Right cardiac atrium (tissue), 5 donors: Measurements from ENCODE around the gene PCDHGA8. TPM values are rescaled to one million over a fixed set of nuclear protein-coding genes. Genes with fewer than 3 reads are reported as not detected.
"Not testable (repeated sequence)": the region's sequence is repeated elsewhere in the genome, so short reads cannot be mapped to it uniquely, and the experiment has no call there.

Experiments used
- ATAC-seq, 2 donors: fragments of 200-7000 bp; cut with Tn5 transposase; one replicate each; pipeline versions ENCODE4 v1.8.0 to v1.9.1; 2020; ENCODE audit warnings: moderate library complexity in 2 of 2, mild to moderate bottlenecking in 1 of 2
- DNase-seq, 3 donors: peaks; one replicate each; pipeline ENCODE4 v3.0.0-alpha.2; 2020
- H3K27ac ChIP-seq: one replicate; pipeline ENCODE4 v1.5.1; 2013; ENCODE audit warnings: mild to moderate bottlenecking, low read length, control low read depth, moderate library complexity
- H3K27me3 ChIP-seq: one replicate; pipeline ENCODE4 v1.6.1; 2013; ENCODE audit not compliant: control insufficient read depth, insufficient read depth
- H3K4me1 ChIP-seq: one replicate; pipeline ENCODE4 v1.6.1; 2013; ENCODE audit warnings: low read length; ENCODE audit not compliant: control insufficient read depth, insufficient read depth
- H3K4me3 ChIP-seq: one replicate; pipeline ENCODE4 v1.5.1; 2013; ENCODE audit warnings: low read length, control low read depth
- H3K9me3 ChIP-seq: one replicate; pipeline ENCODE4 v1.6.1; 2013; ENCODE audit warnings: low read length; ENCODE audit not compliant: control insufficient read depth
- WGBS: extraction: QIAGEN DNeasy Blood & Tissue Kit; methylation state at CpG from one replicate; pipeline ENCODE4 v1.1.7; 2013; 5-methylcytosine and 5-hydroxymethylcytosine counted together
- intact Hi-C, 4 donors: fragments of 100-400 bp; cut with DNase I; formaldehyde crosslinking; loops; one replicate each; pipeline versions ENCODE4 v1.11.0 to v1.14.0; 2022 to 2023
- polyA plus RNA-seq: library from polyadenylated mRNA; stranded (reverse); fragments of 200-250 nt; gene quantifications from one replicate; pipeline ENCODE4 v1.2.3, GENCODE V29; 2013
- total RNA-seq, 4 donors: library from RNA; stranded (reverse); fragmentation: NEBNext Ultra II Directional; extraction: Animal tissue kit (Norgen Biotek cat#: 25700); gene quantifications; one replicate each; pipeline ENCODE4 v1.2.1, GENCODE V29; 2021
- donor health status: healthy with polysubstance abuse.
- donor health status: DM: no; HTN: yes; CAD: no.
- donor health status: DM: no; HTN: no; CAD: no.
- donor health status: DM: no; HTN: yes; CAD: no; lungs with severe emphysema.
- donor health status: DM: yes; HTN: yes; CAD: no.

Gene PCDHGA8
- total and polyA plus RNA-seq, 5 donors = 1.3 to 5.2 (median 4.2) TPM

GRCh38 chr5:141422742-141423291, 30.4 kb downstream of the PCDHGA8 start:
- 23% methylated on average over 42 of the region's 42 CpGs for WGBS
- no peak overlapping the region for H3K4me3 ChIP-seq
- peaks cover 24% of the 10 kb centered on the region for H3K9me3 ChIP-seq
- DNase-seq = peak in 1 of 3 donors; percentile 40
- ATAC-seq = no peak
- intact Hi-C loops = loop anchor here in 2 of 4 donors (10.0 kb wide), 2 partner anchors 48 to 102 kb away; partner anchors contain the start of genes PCDHGA6 (in 1 of the 2) and PCDHGB3 (in 1 of the 2)
- peaks cover 2% of the 10 kb centered on the region for H3K4me1 ChIP-seq
- H3K27ac ChIP-seq = no peak overlapping the region
- H3K27me3 ChIP-seq = no peaks in the 10 kb centered on the region

DNA sequence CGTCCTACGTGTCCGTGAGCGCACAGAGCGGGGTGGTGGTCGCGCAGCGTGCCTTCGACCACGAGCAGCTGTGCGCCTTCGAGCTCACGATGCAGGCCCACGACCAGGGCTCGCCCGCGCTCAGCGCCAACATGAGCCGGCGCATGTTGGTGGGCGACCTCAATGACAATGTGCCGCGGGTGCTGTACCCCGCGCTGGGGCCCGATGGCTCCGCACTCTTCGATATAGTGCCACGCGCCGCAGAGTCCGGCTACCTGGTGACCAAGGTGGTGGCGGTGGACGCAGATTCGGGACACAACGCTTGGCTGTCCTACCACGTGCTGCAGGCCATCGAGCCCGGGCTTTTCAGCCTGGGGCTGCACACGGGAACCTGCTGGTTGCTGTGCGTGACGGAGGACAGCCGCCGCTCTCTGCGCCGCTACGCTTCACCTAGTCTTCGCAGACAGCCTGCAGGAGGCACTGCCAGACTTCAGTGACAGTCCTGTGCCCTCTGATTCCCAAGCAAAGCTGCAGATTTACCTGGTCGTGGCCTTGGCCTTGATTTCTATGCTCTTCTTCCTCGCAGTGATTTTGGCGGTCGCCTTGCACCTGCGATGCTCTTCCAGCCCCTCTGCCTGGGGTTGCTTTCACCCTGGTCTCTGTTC, 35.5 kb downstream of the PCDHGA8 start:
- intact Hi-C loops = loop anchor here in 2 of 4 donors (5.0 to 10.0 kb wide), 3 partner anchors 53 to 129 kb away; partner anchors contain the start of genes PCDHGA6 (in 1 of the 2) and PCDHGB3 (in 1 of the 2)
- WGBS = 42% methylated on average over 53 of the region's 53 CpGs
- no peaks in the 10 kb centered on the region for H3K4me1 ChIP-seq
- H3K27ac ChIP-seq = no peak overlapping the region
- peak in 1 of 3 donors; percentile 41 for DNase-seq
- H3K27me3 ChIP-seq = no peaks in the 10 kb centered on the region
- H3K9me3 ChIP-seq = peaks cover 13% of the 10 kb centered on the region
- no peak for ATAC-seq
- no peak overlapping the region for H3K4me3 ChIP-seq

DNA sequence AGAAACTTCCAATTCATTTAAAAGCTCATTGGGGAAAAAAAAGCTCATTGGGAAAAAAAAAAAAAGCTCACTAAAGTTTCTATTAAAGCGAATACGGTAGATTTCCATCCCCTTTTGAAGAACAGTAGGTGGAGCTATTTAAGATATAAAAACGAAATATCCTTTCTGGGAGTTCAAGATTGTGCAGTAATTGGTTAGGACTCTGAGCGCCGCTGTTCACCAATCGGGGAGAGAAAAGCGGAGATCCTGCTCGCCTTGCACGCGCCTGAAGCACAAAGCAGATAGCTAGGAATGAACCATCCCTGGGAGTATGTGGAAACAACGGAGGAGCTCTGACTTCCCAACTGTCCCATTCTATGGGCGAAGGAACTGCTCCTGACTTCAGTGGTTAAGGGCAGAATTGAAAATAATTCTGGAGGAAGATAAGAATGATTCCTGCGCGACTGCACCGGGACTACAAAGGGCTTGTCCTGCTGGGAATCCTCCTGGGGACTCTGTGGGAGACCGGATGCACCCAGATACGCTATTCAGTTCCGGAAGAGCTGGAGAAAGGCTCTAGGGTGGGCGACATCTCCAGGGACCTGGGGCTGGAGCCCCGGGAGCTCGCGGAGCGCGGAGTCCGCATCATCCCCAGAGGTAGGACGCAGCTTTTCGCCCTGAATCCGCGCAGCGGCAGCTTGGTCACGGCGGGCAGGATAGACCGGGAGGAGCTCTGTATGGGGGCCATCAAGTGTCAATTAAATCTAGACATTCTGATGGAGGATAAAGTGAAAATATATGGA, 38.1 kb downstream of the PCDHGA8 start, which contains the start of gene PCDHGA12:
PCDHGA12 (plus strand) TSS at position 176 of the 782 bp plus-strand sequence; CDS start at position 429, 253 bp downstream.
- H3K4me1 ChIP-seq = no peaks in the 10 kb centered on the region
- intact Hi-C loops = loop anchor here in 1 of 4 donors (5.0 kb wide), 1 partner anchor 92 kb away; no protein-coding TSS in a partner anchor
- H3K9me3 ChIP-seq = peaks cover 11% of the 10 kb centered on the region
- whole genome bisulfite sequencing = 12% methylated on average over 33 of the region's 33 CpGs
- peak within 1 kb of the TSS; percentile 1 for H3K4me3 ChIP-seq
- H3K27me3 ChIP-seq = no peaks in the 10 kb centered on the region
- H3K27ac ChIP-seq = no peak within 1 kb of the TSS
- ATAC-seq (peak; percentile 86 to 89), DNase-seq (peak; percentile 66 to 81 (median 75))

DNA sequence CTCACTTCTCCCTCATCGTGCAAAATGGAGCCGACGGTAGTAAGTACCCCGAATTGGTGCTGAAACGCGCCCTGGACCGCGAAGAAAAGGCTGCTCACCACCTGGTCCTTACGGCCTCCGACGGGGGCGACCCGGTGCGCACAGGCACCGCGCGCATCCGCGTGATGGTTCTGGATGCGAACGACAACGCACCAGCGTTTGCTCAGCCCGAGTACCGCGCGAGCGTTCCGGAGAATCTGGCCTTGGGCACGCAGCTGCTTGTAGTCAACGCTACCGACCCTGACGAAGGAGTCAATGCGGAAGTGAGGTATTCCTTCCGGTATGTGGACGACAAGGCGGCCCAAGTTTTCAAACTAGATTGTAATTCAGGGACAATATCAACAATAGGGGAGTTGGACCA, 38.9 kb downstream of the PCDHGA8 start:
- Histone ChIP-seq H3K9me3 (peaks cover 9% of the 10 kb centered on the region), H3K4me1 (no peaks in the 10 kb centered on the region), H3K27me3 (no peaks in the 10 kb centered on the region), H3K27ac (no peak overlapping the region), H3K4me3 (peak overlapping the region; percentile 1)
- intact Hi-C loops = loop anchor here in 1 of 4 donors (5.0 kb wide), 1 partner anchor 91 kb away; no protein-coding TSS in a partner anchor
- DNase-seq (peak in 1 of 3 donors; percentile 67), ATAC-seq (peak in 1 of 2 donors; percentile 56)
- WGBS = 10% methylated on average over 37 of the region's 37 CpGs

GRCh38 chr5:141432308-141432707, 39.9 kb downstream of the PCDHGA8 start:
- not testable (repeated sequence) for H3K4me1 ChIP-seq, H3K9me3 ChIP-seq, H3K27ac ChIP-seq, DNase-seq, H3K4me3 ChIP-seq, H3K27me3 ChIP-seq, ATAC-seq
- intact Hi-C loops = loop anchor here in 1 of 4 donors (5.0 kb wide), 1 partner anchor 90 kb away; no protein-coding TSS in a partner anchor
- 26% methylated on average over 36 of the region's 38 CpGs for WGBS

GRCh38 chr5:141432726-141433125, 40.3 kb downstream of the PCDHGA8 start:
- 26% methylated on average over 29 of the region's 29 CpGs for WGBS
- not testable (repeated sequence) for H3K9me3 ChIP-seq, DNase-seq, H3K27me3 ChIP-seq, ATAC-seq, H3K4me1 ChIP-seq, H3K27ac ChIP-seq, H3K4me3 ChIP-seq
- intact Hi-C loops = loop anchor here in 1 of 4 donors (5.0 kb wide), 1 partner anchor 90 kb away; no protein-coding TSS in a partner anchor

GRCh38 chr5:141434006-141434405, 41.6 kb downstream of the PCDHGA8 start:
- Histone ChIP-seq H3K4me1 (no peaks in the 10 kb centered on the region), H3K9me3 (no peaks in the 10 kb centered on the region), H3K27me3 (no peaks in the 10 kb centered on the region), H3K4me3 (no peak overlapping the region), H3K27ac (no peak overlapping the region)
- 79% methylated on average over 2 of the region's 2 CpGs for WGBS
- no peak for DNase-seq
- no peak for ATAC-seq
- intact Hi-C loops = loop anchor here in 1 of 4 donors (5.0 kb wide), 1 partner anchor 88 kb away; no protein-coding TSS in a partner anchor

DNA sequence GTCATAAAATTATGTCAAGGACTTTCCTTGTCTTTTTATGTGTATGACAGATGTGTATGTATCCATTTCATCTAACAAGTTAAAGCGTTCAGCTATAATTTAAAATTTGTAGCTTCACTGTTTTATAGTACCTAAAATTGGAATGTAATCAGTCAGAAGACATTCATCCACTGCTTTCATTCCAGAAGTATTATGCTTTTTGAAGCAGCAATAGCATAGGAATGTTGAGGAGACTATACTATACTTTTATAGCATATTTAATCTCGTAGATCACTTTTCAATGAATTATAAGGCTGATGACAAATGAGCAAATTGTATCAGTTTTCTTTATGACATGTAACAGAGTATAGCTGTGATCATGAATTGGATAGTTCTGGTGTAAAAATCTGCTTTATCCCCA, 44.8 kb downstream of the PCDHGA8 start:
- no peaks in the 10 kb centered on the region for H3K27me3 ChIP-seq
- H3K9me3 ChIP-seq = no peaks in the 10 kb centered on the region
- WGBS = 94% methylated on average over 2 of the region's 2 CpGs
- no peaks in the 10 kb centered on the region for H3K4me1 ChIP-seq
- DNase-seq = no peak
- no peak overlapping the region for H3K27ac ChIP-seq
- intact Hi-C loops = no loop called here
- no peak overlapping the region for H3K4me3 ChIP-seq
- ATAC-seq = no peak

GRCh38 chr5:141439411-141440141, 47.1 kb downstream of the PCDHGA8 start:
- WGBS = 66% methylated on average over 10 of the region's 10 CpGs
- DNase-seq (no peak), ATAC-seq (no peak)
- Histone ChIP-seq H3K9me3 (no peaks in the 10 kb centered on the region), H3K27me3 (no peaks in the 10 kb centered on the region), H3K4me3 (no peak overlapping the region), H3K27ac (no peak overlapping the region), H3K4me1 (no peaks in the 10 kb centered on the region)
- intact Hi-C loops = no loop called here

DNA sequence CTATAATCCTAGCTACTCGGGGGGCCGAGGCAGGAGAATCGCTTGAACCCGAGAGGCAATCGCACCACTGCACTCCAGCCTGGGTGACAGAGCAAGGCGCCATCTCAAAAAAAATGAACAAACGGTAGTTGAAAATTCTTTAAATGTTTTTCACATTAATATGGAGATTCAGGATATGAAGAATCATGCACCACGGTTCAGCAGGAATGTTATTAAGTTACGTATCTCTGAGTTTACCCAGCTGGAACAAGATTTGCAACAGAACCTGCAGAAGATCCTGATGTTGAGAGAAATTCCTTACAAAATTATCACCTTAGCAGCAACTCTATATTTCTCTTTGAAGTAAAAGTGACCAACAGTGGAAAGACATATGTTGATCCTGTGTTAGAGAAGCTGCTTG, 47.9 kb downstream of the PCDHGA8 start:
- Histone ChIP-seq H3K27ac (no peak overlapping the region), H3K4me1 (no peaks in the 10 kb centered on the region), H3K27me3 (no peaks in the 10 kb centered on the region), H3K4me3 (no peak overlapping the region), H3K9me3 (no peaks in the 10 kb centered on the region)
- intact Hi-C loops = no loop called here
- ATAC-seq = no peak
- no peak for DNase-seq
- WGBS = 93% methylated on average over 9 of the region's 9 CpGs
